ENCODE results near the gene PRPSAP1. TPM values are rescaled to one million over a fixed set of nuclear protein-coding genes. Genes with fewer than 3 reads are reported as not detected.

PRPSAP1 gene
- total and polyA plus RNA-seq, 2 experiments from 2014 or later: 59.5 to 80.4 TPM

DNA sequence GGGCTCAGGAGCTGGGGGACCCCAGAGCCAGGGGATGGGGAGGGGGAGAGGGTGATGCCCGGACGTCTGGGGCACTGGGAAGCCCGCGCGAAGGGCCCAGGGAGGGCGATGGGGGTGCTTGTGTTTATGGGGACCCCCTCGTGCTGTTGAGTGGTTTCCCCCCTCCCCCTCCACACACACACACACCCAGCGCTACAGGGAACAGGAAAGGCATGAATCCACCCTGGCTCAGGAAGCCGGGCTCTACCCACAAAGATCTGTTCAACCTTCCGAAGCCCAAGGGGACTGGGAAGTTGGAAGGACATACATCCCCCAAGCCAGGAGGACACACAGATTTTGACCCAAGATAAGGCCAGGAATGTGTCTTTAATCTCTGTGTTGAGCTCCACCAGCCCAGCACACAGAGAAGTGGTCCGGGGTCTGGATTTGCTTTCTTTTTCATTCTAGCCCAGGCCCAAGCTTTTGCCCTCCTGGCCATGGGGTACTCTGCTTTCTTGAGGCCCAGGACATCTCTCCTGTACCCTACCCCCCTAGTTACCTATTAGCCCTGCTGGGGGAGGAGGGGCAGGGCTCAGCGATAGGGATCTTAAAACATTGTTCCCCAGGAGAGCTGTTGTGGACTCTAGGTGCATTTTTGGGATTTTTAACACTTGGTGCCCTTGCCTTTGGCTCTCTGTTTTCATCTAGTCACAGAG is 87.3 kb downstream of the PRPSAP1 start:
- Histone ChIP-seq H3K9me3 (ENCODE audit: low read depth) (no peaks in the 10 kb centered on the region), H3K27ac (peak overlapping the region; percentile 80), H3K36me3 (peaks cover 2% of the 10 kb centered on the region), H3K4me3 (peak overlapping the region; percentile 99), H3K27me3 (no peaks in the 10 kb centered on the region), H3K4me1 (ENCODE audit: low read depth) (peaks cover 48% of the 10 kb centered on the region)
- peak in 1 of 2 donors; percentile 56 for DNase-seq (ENCODE audit: low read depth in 1 of 2, low spot score in 1 of 2)
- TF ChIP-seq, protein P1, sequence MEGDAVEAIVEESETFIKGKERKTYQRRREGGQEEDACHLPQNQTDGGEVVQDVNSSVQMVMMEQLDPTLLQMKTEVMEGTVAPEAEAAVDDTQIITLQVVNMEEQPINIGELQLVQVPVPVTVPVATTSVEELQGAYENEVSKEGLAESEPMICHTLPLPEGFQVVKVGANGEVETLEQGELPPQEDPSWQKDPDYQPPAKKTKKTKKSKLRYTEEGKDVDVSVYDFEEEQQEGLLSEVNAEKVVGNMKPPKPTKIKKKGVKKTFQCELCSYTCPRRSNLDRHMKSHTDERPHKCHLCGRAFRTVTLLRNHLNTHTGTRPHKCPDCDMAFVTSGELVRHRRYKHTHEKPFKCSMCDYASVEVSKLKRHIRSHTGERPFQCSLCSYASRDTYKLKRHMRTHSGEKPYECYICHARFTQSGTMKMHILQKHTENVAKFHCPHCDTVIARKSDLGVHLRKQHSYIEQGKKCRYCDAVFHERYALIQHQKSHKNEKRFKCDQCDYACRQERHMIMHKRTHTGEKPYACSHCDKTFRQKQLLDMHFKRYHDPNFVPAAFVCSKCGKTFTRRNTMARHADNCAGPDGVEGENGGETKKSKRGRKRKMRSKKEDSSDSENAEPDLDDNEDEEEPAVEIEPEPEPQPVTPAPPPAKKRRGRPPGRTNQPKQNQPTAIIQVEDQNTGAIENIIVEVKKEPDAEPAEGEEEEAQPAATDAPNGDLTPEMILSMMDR (IDR thresholded peaks at IDR 0.05; ENCODE audit: low read depth, low read length): no peak

DNA sequence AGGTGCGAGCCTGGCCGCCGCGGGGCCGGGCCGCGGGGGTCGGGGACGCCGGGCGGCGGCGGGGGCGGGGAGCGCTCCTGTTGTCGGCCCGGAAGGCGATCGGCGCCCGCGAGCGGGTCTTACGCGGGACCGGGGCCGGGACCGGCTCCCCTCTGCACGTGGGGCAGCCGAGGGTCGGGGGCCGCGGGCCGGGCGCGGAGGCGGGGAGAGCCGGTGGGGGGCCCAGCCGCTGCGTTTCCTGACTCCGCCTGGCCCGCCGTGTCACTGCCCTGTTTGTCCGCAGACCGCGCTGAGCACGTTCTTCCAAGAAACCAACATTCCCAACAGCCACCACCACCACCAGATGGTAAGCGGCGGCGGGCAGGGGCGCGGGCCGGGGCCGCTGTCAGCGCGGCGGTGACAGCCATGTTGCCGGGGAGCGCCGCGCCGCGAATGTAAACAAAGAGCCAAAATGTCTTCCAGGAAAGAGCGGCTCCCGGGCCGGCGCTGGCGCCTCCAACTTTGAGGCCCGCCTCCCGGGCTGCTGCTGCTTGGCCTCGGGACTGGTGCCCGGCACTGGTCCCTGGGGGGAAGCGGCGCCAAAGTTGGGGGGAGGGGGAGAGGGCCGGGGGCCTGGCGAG is 88.0 kb downstream of the PRPSAP1 start:
- TF ChIP-seq, protein P1 (IDR thresholded peaks at IDR 0.05; ENCODE audit: low read depth, low read length): no peak
- no peaks in the 10 kb centered on the region for H3K27me3 ChIP-seq
- peak overlapping the region; percentile 80 for H3K27ac ChIP-seq
- H3K4me1 ChIP-seq (ENCODE audit: low read depth): peaks cover 43% of the 10 kb centered on the region
- H3K4me3 ChIP-seq: peak overlapping the region; percentile 99
- peak; percentile 68 to 80 for DNase-seq (ENCODE audit: low read depth in 1 of 2, low spot score in 1 of 2)
- H3K36me3 ChIP-seq: peaks cover 2% of the 10 kb centered on the region
- H3K9me3 ChIP-seq (ENCODE audit: low read depth): no peaks in the 10 kb centered on the region

DNA sequence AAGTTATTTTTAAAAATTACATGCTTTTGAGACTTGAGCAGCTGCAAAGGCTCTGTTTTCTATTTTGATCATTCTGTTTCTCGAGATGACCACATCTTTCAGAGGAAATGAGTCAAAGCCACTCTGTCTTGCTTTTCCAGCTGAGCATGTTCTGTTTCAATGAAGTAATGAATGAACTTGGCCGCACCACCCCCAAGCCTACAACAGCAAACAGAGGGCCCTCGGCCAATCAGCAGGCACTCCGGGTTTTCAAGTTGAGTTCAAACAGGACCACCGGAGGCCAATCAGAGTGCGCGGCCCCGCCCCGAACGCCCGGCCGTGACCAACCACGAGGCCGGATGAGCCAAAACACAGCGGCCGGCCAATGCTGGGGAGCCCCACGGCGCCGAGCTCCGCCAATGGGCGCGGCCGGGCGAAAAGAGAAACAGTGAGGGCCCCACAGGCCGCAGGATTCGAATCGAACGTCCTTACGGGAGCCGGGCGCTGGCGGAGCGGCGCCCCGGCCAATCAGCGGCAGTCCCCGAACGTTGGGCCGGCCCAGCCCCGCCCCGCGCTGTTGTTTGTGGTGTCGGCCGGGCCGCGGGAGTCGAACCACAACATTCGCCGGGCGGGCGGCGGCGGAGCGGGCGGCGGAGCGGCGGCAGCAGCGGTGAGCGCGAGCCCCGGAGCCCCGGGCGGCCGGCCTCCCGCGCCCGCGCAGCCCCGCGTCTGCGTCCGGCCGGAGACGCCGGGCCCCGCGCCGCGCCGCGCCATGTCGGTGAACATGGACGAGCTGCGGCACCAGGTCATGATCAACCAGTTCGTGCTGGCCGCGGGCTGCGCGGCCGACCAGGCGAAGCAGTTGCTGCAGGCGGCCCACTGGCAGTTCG is 88.7 kb downstream of the PRPSAP1 start, which contains the start of gene UBALD2:
TSS of gene UBALD2 (plus strand) at position 594 of the 869 bp plus-strand sequence. CDS start at position 752, 158 bp downstream.
- no peaks in the 10 kb centered on the region for H3K9me3 ChIP-seq (ENCODE audit: low read depth)
- TF ChIP-seq, protein P1 (IDR thresholded peaks at IDR 0.05; ENCODE audit: low read depth, low read length): no peak
- H3K27me3 ChIP-seq: no peaks in the 10 kb centered on the region
- H3K4me3 ChIP-seq: peak within 1 kb of the TSS; percentile 99
- H3K27ac ChIP-seq: peak within 1 kb of the TSS; percentile 80
- H3K36me3 ChIP-seq: no peaks in the 10 kb centered on the region
- peaks cover 37% of the 10 kb centered on the region for H3K4me1 ChIP-seq (ENCODE audit: low read depth)
- DNase-seq (ENCODE audit: low read depth in 1 of 2, low spot score in 1 of 2): peak; percentile 98 to 100

DNA sequence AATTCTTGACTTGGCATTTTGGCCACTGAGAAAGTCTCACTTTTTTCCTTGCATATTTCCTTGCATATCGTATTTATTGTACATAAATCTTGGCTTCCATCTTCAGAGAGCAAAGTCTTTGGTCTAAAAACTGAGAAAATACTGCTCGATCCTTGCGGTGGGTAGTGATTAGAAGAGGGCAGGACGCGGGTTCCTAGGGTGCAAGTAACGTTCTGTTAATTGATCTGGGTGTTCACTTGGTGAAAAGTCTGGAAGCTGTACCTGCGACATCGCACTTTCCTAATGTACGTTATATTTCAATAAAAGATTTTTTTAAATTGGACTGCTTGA is 89.3 kb downstream of the PRPSAP1 start:
- Histone ChIP-seq H3K27me3 (no peaks in the 10 kb centered on the region), H3K9me3 (ENCODE audit: low read depth) (no peaks in the 10 kb centered on the region), H3K4me3 (no peak overlapping the region), H3K36me3 (no peaks in the 10 kb centered on the region), H3K4me1 (ENCODE audit: low read depth) (peaks cover 33% of the 10 kb centered on the region), H3K27ac (no peak overlapping the region)
- TF ChIP-seq, protein P1 (IDR thresholded peaks at IDR 0.05; ENCODE audit: low read depth, low read length): no peak
- DNase-seq (ENCODE audit: low read depth in 1 of 2, low spot score in 1 of 2): no peak

DNA sequence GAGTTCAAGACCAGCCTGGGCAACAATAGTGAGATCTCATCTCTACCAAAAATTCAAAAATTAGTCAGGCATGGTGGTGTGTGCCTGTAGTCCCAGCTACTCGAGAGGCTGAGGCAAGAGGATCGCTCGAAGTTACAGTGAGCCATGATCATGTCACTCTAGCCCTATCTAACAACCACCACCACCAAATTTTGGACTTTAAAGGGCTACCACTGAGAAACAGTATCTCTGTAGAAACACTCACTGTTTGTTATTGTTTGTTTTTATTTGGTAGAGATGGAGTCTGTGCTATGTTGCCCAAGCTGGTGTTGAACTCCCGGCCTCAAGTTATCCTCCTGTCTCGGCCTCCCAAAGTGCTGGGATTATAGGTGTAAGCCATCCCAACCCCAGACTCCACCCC is 89.8 kb downstream of the PRPSAP1 start:
- DNase-seq (ENCODE audit: low read depth in 1 of 2, low spot score in 1 of 2): no peak
- no peaks in the 10 kb centered on the region for H3K36me3 ChIP-seq
- TF ChIP-seq, protein P1 (IDR thresholded peaks at IDR 0.05; ENCODE audit: low read depth, low read length): no peak
- H3K27me3 ChIP-seq: no peaks in the 10 kb centered on the region
- H3K9me3 ChIP-seq (ENCODE audit: low read depth): no peaks in the 10 kb centered on the region
- H3K4me1 ChIP-seq (ENCODE audit: low read depth): peaks cover 28% of the 10 kb centered on the region
- no peak overlapping the region for H3K4me3 ChIP-seq
- no peak overlapping the region for H3K27ac ChIP-seq
